MCF 10A (cell line): ENCODE data around the gene CACNA1B. TPM values are rescaled to one million over a fixed set of nuclear protein-coding genes. Genes with fewer than 3 reads are reported as not detected.
"Not testable (repeated sequence)": the region's sequence is repeated elsewhere in the genome, so short reads cannot be mapped to it uniquely, and the experiment has no call there.

Source experiments
- BruUV-seq: library from RNA; stranded (reverse); fragments of 400-500 nt; replicated peaks from 2 replicates; lab custom pipeline; 2021; lab: Mats Ljungman, UMichigan
- CTCF ChIA-PET: fragments of 300-600 bp; sonication (Branson Sonifier 250); formaldehyde crosslinking; extraction: SDS; loops from one replicate; lab custom pipeline; 2021; ENCODE audit warnings: antibody characterized with exemption, inconsistent platforms; lab: Yijun Ruan, JAX
- POLR2A ChIA-PET: fragments of 300-600, 350-650 bp; sonication (Branson Sonifier 250); formaldehyde crosslinking; extraction: SDS; loops from one replicate; lab custom pipeline; 2020; ENCODE audit warnings: antibody characterized with exemption, inconsistent platforms; lab: Yijun Ruan, JAX
- DNase-seq: peaks from one replicate; pipeline ENCODE4 v3.0.0-alpha.2; 2018; ENCODE audit not compliant: unreplicated experiment
- H3K27ac Mint-ChIP-seq: one replicate; pipeline ENCODE4 v1.8.0; 2022; ENCODE audit warnings: mild to moderate bottlenecking, low read depth, mixed read lengths; ENCODE audit not compliant: unreplicated experiment
- H3K27me3 Mint-ChIP-seq: one replicate; pipeline ENCODE4 v1.8.0; 2022; ENCODE audit warnings: mixed read lengths; ENCODE audit not compliant: insufficient read depth, unreplicated experiment
- H3K36me3 Mint-ChIP-seq: one replicate; pipeline ENCODE4 v1.8.0; 2022; ENCODE audit warnings: mild to moderate bottlenecking, moderate library complexity, mixed read lengths; ENCODE audit not compliant: insufficient read depth, unreplicated experiment
- H3K4me1 Mint-ChIP-seq: one replicate; pipeline ENCODE4 v1.8.0; 2022; ENCODE audit warnings: mixed read lengths; ENCODE audit not compliant: insufficient read depth, unreplicated experiment
- H3K4me3 Mint-ChIP-seq: one replicate; pipeline ENCODE4 v1.8.0; 2022; ENCODE audit warnings: mild to moderate bottlenecking, moderate library complexity, mixed read lengths; ENCODE audit not compliant: unreplicated experiment
- H3K9me3 Mint-ChIP-seq: one replicate; pipeline ENCODE4 v1.8.0; 2022; ENCODE audit warnings: mixed read lengths; ENCODE audit not compliant: unreplicated experiment
- CTCF ChIP-seq: fragments of 200-600 bp; IDR thresholded peaks from one replicate; pipeline ENCODE4 v1.8.0; 2022; ENCODE audit warnings: antibody characterized with exemption, mild to moderate bottlenecking; ENCODE audit not compliant: unreplicated experiment
- intact Hi-C: fragments of 100-400 bp; cut with micrococcal nuclease; formaldehyde crosslinking; loops from 2 replicates; pipeline ENCODE4 v1.14.1; 2022
- total RNA-seq: library from RNA; stranded (reverse); gene quantifications from 2 replicates; pipeline ENCODE4 v1.2.3, GENCODE V29; 2022

CACNA1B gene
- total RNA-seq, 1 experiment from 2014 or later: not detected

- H3K9me3 Mint-ChIP-seq: peaks cover 22% of the 10 kb centered on the region
- H3K4me1 Mint-ChIP-seq: no peaks in the 10 kb centered on the region
- no peak for TF ChIP-seq CTCF
- POLR2A ChIA-PET: no interaction called here
- no peak overlapping the region for H3K27ac Mint-ChIP-seq
- H3K4me3 Mint-ChIP-seq: no peak overlapping the region
- intact Hi-C loops: no loop called here
- CTCF ChIA-PET: no interaction called here
- DNase-seq: no peak
- no peaks in the 10 kb centered on the region for H3K36me3 Mint-ChIP-seq
- peaks cover 12% of the 10 kb centered on the region for H3K27me3 Mint-ChIP-seq
- BruUV-seq: no TSS peak
Observed at GRCh38 chr9:138103849-138104206, 226.2 kb downstream of the CACNA1B start.

- Mint-ChIP-seq H3K36me3 (no peaks in the 10 kb centered on the region), H3K27me3 (peaks cover 12% of the 10 kb centered on the region), H3K4me3 (no peak overlapping the region), H3K9me3 (peaks cover 22% of the 10 kb centered on the region), H3K27ac (no peak overlapping the region), H3K4me1 (no peaks in the 10 kb centered on the region)
- DNase-seq: no peak
- ChIA-PET CTCF (interaction anchor here (0.6 kb wide), 1 partner anchor 313 kb away, joined by 3 read pairs; no protein-coding TSS in a partner anchor), POLR2A (no interaction called here)
- intact Hi-C loops: no loop called here
- no TSS peak for BruUV-seq
- TF ChIP-seq CTCF: no peak
Observed at GRCh38 chr9:138104251-138105122, 226.9 kb downstream of the CACNA1B start.

DNA sequence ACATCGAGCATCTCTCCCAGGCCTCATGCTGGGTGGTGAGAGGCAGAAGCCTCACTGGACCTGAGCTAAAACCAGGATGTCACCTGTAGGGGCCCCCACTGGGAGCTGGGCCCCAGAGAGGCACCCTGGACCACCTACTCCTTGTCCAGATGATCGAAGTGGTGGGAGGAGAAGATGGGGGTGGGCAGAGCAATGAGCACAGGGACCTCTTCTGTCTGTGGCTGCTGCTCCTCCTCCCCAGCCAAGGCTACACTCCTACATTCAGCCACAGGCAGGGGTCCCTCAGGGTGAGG, 227.5 kb downstream of the CACNA1B start:
- POLR2A ChIA-PET: no interaction called here
- H3K27me3 Mint-ChIP-seq: peaks cover 12% of the 10 kb centered on the region
- H3K36me3 Mint-ChIP-seq: no peaks in the 10 kb centered on the region
- DNase-seq: no peak
- intact Hi-C loops: no loop called here
- H3K9me3 Mint-ChIP-seq: peaks cover 16% of the 10 kb centered on the region
- CTCF ChIA-PET: interaction anchor here (0.6 kb wide), 1 partner anchor 313 kb away, joined by 3 read pairs; no protein-coding TSS in a partner anchor
- no peak for TF ChIP-seq CTCF
- no TSS peak for BruUV-seq
- H3K27ac Mint-ChIP-seq: no peak overlapping the region
- no peaks in the 10 kb centered on the region for H3K4me1 Mint-ChIP-seq
- H3K4me3 Mint-ChIP-seq: no peak overlapping the region

GRCh38 chr9:138105561-138106505, 228.3 kb downstream of the CACNA1B start:
- ChIA-PET CTCF (no interaction called here), POLR2A (no interaction called here)
- no peak overlapping the region for H3K27ac Mint-ChIP-seq
- TF ChIP-seq CTCF: no peak
- intact Hi-C loops: no loop called here
- no peak for DNase-seq
- BruUV-seq: no TSS peak
- no peak overlapping the region for H3K4me3 Mint-ChIP-seq
- peaks cover 12% of the 10 kb centered on the region for H3K27me3 Mint-ChIP-seq
- no peaks in the 10 kb centered on the region for H3K36me3 Mint-ChIP-seq
- H3K4me1 Mint-ChIP-seq: no peaks in the 10 kb centered on the region
- peaks cover 13% of the 10 kb centered on the region for H3K9me3 Mint-ChIP-seq

GRCh38 chr9:138107039-138107438, 229.5 kb downstream of the CACNA1B start:
- H3K27ac Mint-ChIP-seq, H3K36me3 Mint-ChIP-seq, intact Hi-C loops, BruUV-seq, H3K4me3 Mint-ChIP-seq, H3K4me1 Mint-ChIP-seq, DNase-seq, POLR2A ChIA-PET: not testable (repeated sequence)
- Mint-ChIP-seq H3K27me3 (peaks cover 12% of the 10 kb centered on the region), H3K9me3 (peaks cover 16% of the 10 kb centered on the region)
- CTCF ChIA-PET: interaction anchor here (1.4 kb wide), 1 partner anchor 10 kb away, joined by 5 read pairs; no protein-coding TSS in a partner anchor
